ENCODE data around the gene PEA15. TPM values are rescaled to one million over a fixed set of nuclear protein-coding genes. Genes with fewer than 3 reads are reported as not detected.

PEA15 gene
- total RNA-seq, 1 donor from 2014 or later: 325 TPM

GRCh38 chr1:160208557-160209320 lies 3.6 kb downstream of the PEA15 start:
- Mint-ChIP-seq H3K4me1 (ENCODE audit: low read depth) (peaks cover 64% of the 10 kb centered on the region), H3K27ac (ENCODE audit: unreplicated experiment) (peak overlapping the region; percentile 99), H3K27me3 (ENCODE audit: low read depth) (no peaks in the 10 kb centered on the region), H3K36me3 (ENCODE audit: low read depth) (peaks cover 36% of the 10 kb centered on the region), H3K9me3 (ENCODE audit: low read depth) (no peaks in the 10 kb centered on the region), H3K4me3 (ENCODE audit: unreplicated experiment) (peak overlapping the region; percentile 8)
- DNase-seq (ENCODE audit: low spot score): no peak
- TF ChIP-seq CTCF (IDR thresholded peaks at IDR 0.05): no peak

GRCh38 chr1:160209321-160210046 lies 4.3 kb downstream of the PEA15 start:
- peaks cover 62% of the 10 kb centered on the region for H3K4me1 Mint-ChIP-seq (ENCODE audit: low read depth)
- H3K27me3 Mint-ChIP-seq (ENCODE audit: low read depth): no peaks in the 10 kb centered on the region
- H3K36me3 Mint-ChIP-seq (ENCODE audit: low read depth): peaks cover 39% of the 10 kb centered on the region
- peak overlapping the region; percentile 99 for H3K27ac Mint-ChIP-seq (ENCODE audit: unreplicated experiment)
- DNase-seq (ENCODE audit: low spot score): no peak
- TF ChIP-seq CTCF (IDR thresholded peaks at IDR 0.05): no peak
- H3K9me3 Mint-ChIP-seq (ENCODE audit: low read depth): no peaks in the 10 kb centered on the region
- peak overlapping the region; percentile 8 for H3K4me3 Mint-ChIP-seq (ENCODE audit: unreplicated experiment)

GRCh38 chr1:160210561-160210960 lies 5.4 kb downstream of the PEA15 start:
- peaks cover 58% of the 10 kb centered on the region for H3K4me1 Mint-ChIP-seq (ENCODE audit: low read depth)
- no peak overlapping the region for H3K4me3 Mint-ChIP-seq (ENCODE audit: unreplicated experiment)

GRCh38 chr1:160211046-160211790 lies 6.0 kb downstream of the PEA15 start:
- H3K27ac Mint-ChIP-seq (ENCODE audit: unreplicated experiment): peak overlapping the region; percentile 63
- no peaks in the 10 kb centered on the region for H3K9me3 Mint-ChIP-seq (ENCODE audit: low read depth)
- H3K4me1 Mint-ChIP-seq (ENCODE audit: low read depth): peaks cover 63% of the 10 kb centered on the region
- no peak for DNase-seq (ENCODE audit: low spot score)
- TF ChIP-seq CTCF (IDR thresholded peaks at IDR 0.05): no peak
- H3K4me3 Mint-ChIP-seq (ENCODE audit: unreplicated experiment): no peak overlapping the region
- no peaks in the 10 kb centered on the region for H3K27me3 Mint-ChIP-seq (ENCODE audit: low read depth)
- peaks cover 50% of the 10 kb centered on the region for H3K36me3 Mint-ChIP-seq (ENCODE audit: low read depth)

More at GRCh38 chr1:160210561-160210960, 5.4 kb downstream of the PEA15 start:
- no peak for TF ChIP-seq CTCF (IDR thresholded peaks at IDR 0.05)
- no peaks in the 10 kb centered on the region for H3K9me3 Mint-ChIP-seq (ENCODE audit: low read depth)
- DNase-seq (ENCODE audit: low spot score): no peak
- peak overlapping the region; percentile 63 for H3K27ac Mint-ChIP-seq (ENCODE audit: unreplicated experiment)
- no peaks in the 10 kb centered on the region for H3K27me3 Mint-ChIP-seq (ENCODE audit: low read depth)
- H3K36me3 Mint-ChIP-seq (ENCODE audit: low read depth): peaks cover 45% of the 10 kb centered on the region
